Nephron (organoid): ENCODE data around the gene ARFGAP3.

ENCODE experiments used
- H3K27ac Mint-ChIP-seq, 3 experiments: 2 replicates each; pipeline ENCODE4 v1.8.0; 2020; ENCODE audit warnings: mixed read lengths in 3 of 3, mild to moderate bottlenecking in 2 of 3, moderate library complexity in 1 of 3
- H3K27me3 Mint-ChIP-seq: 2 replicates; pipeline ENCODE4 v1.8.0; 2021; ENCODE audit warnings: low read depth, mild to moderate bottlenecking, moderate library complexity, mixed read lengths
- H3K36me3 Mint-ChIP-seq: 2 replicates; pipeline ENCODE4 v1.8.0; 2020; ENCODE audit warnings: low read depth, mixed read lengths
- H3K4me1 Mint-ChIP-seq: 2 replicates; pipeline ENCODE4 v1.8.0; 2020; ENCODE audit warnings: mixed read lengths
- H3K4me3 Mint-ChIP-seq, 3 experiments: 2 replicates each; pipeline ENCODE4 v1.8.0; 2020; ENCODE audit warnings: mild to moderate bottlenecking in 3 of 3, mixed read lengths in 3 of 3, moderate library complexity in 2 of 3
- H3K9me3 Mint-ChIP-seq: 2 replicates; pipeline ENCODE4 v1.8.0; 2020; ENCODE audit warnings: mixed read lengths
- CTCF ChIP-seq, 3 experiments: fragments of 200-600 bp; sonication (generic); IDR thresholded peaks; one replicate each; pipeline ENCODE4 v1.5.0; 2021; ENCODE audit warnings: antibody characterized with exemption in 3 of 3; ENCODE audit not compliant: unreplicated experiment in 3 of 3

ARFGAP3 gene

GRCh38 chr22:42892571-42893316 lies 35.7 kb upstream of the ARFGAP3 start:
- peaks cover 16% of the 10 kb centered on the region for H3K4me1 Mint-ChIP-seq
- no peak overlapping the region for H3K27ac Mint-ChIP-seq
- no peak overlapping the region for H3K4me3 Mint-ChIP-seq
- H3K27me3 Mint-ChIP-seq = no peaks in the 10 kb centered on the region
- no peaks in the 10 kb centered on the region for H3K9me3 Mint-ChIP-seq
- H3K36me3 Mint-ChIP-seq = peaks cover 22% of the 10 kb centered on the region
- no peak for TF ChIP-seq CTCF (IDR thresholded peaks at IDR 0.05; ENCODE audit: unreplicated experiment in 3 of 3)

GRCh38 chr22:42892156-42892555 lies 35.1 kb upstream of the ARFGAP3 start:
- Mint-ChIP-seq H3K4me1 (peaks cover 16% of the 10 kb centered on the region), H3K9me3 (no peaks in the 10 kb centered on the region)
- TF ChIP-seq CTCF (IDR thresholded peaks at IDR 0.05; ENCODE audit: unreplicated experiment in 3 of 3) = no peak

GRCh38 chr22:42891696-42892095 lies 34.6 kb upstream of the ARFGAP3 start:
- Mint-ChIP-seq H3K27me3 (no peaks in the 10 kb centered on the region), H3K4me1 (peaks cover 16% of the 10 kb centered on the region), H3K4me3 (no peak overlapping the region), H3K36me3 (peaks cover 22% of the 10 kb centered on the region), H3K27ac (no peak overlapping the region), H3K9me3 (no peaks in the 10 kb centered on the region)
- no peak for TF ChIP-seq CTCF (IDR thresholded peaks at IDR 0.05; ENCODE audit: unreplicated experiment in 3 of 3)

More at GRCh38 chr22:42892156-42892555, 35.1 kb upstream of the ARFGAP3 start:
- Mint-ChIP-seq H3K27me3 (no peaks in the 10 kb centered on the region), H3K4me3 (no peak overlapping the region), H3K27ac (no peak overlapping the region), H3K36me3 (peaks cover 22% of the 10 kb centered on the region)

- no peak overlapping the region for H3K27ac Mint-ChIP-seq
- H3K4me3 Mint-ChIP-seq = no peak overlapping the region
- H3K27me3 Mint-ChIP-seq = no peaks in the 10 kb centered on the region
- H3K36me3 Mint-ChIP-seq = peaks cover 22% of the 10 kb centered on the region
- no peak for TF ChIP-seq CTCF (IDR thresholded peaks at IDR 0.05; ENCODE audit: unreplicated experiment in 3 of 3)
- H3K4me1 Mint-ChIP-seq = peaks cover 10% of the 10 kb centered on the region
- H3K9me3 Mint-ChIP-seq = no peaks in the 10 kb centered on the region
These were observed 33.9 kb upstream of the ARFGAP3 start for GRCh38 chr22:42891008-42891407.

- Mint-ChIP-seq H3K4me1 (no peaks in the 10 kb centered on the region), H3K27me3 (no peaks in the 10 kb centered on the region), H3K4me3 (no peak overlapping the region), H3K36me3 (peaks cover 31% of the 10 kb centered on the region), H3K9me3 (no peaks in the 10 kb centered on the region), H3K27ac (no peak overlapping the region)
- TF ChIP-seq CTCF (IDR thresholded peaks at IDR 0.05; ENCODE audit: unreplicated experiment in 3 of 3) = no peak
These were observed 32.2 kb upstream of the ARFGAP3 start for GRCh38 chr22:42889304-42889703.
